DMS153 (cell line): ENCODE data around the gene RMND1.
"Not testable (repeated sequence)": the region's sequence is repeated elsewhere in the genome, so short reads cannot be mapped to it uniquely, and the experiment has no call there.

Experiments used
- DNase-seq: peaks from one replicate; lab custom pipeline; 2025; lab: John Stamatoyannopoulos, UW

The RMND1 gene

GRCh38 chr6:151451417-151451949, 443 bp downstream of the RMND1 start:
- no peak for DNase-seq

GRCh38 chr6:151450928-151451327, 998 bp downstream of the RMND1 start:
- DNase-seq: not testable (repeated sequence)

GRCh38 chr6:151448623-151449022, 3.3 kb downstream of the RMND1 start:
- DNase-seq: no peak

- no peak for DNase-seq
Observed at GRCh38 chr6:151447237-151447636, 4.7 kb downstream of the RMND1 start.

GRCh38 chr6:151445482-151445881, 6.4 kb downstream of the RMND1 start:
- no peak for DNase-seq

GRCh38 chr6:151443911-151444621, 7.9 kb downstream of the RMND1 start:
- DNase-seq: no peak

- DNase-seq: no peak
Observed at GRCh38 chr6:151443454-151443853, 8.5 kb downstream of the RMND1 start.

GRCh38 chr6:151442371-151442770, 9.6 kb downstream of the RMND1 start:
- no peak for DNase-seq

GRCh38 chr6:151441390-151442166, 10.3 kb downstream of the RMND1 start:
- DNase-seq: no peak

GRCh38 chr6:151440930-151441329, 11.0 kb downstream of the RMND1 start:
- DNase-seq: no peak

- DNase-seq: no peak
Observed at GRCh38 chr6:151440498-151440897, 11.4 kb downstream of the RMND1 start.

GRCh38 chr6:151437401-151437800, 14.5 kb downstream of the RMND1 start:
- no peak for DNase-seq

GRCh38 chr6:151436802-151437201, 15.1 kb downstream of the RMND1 start:
- DNase-seq: no peak

GRCh38 chr6:151436300-151436699, 15.6 kb downstream of the RMND1 start:
- DNase-seq: no peak

- DNase-seq: no peak
Observed at GRCh38 chr6:151434369-151434768, 17.6 kb downstream of the RMND1 start.

- no peak for DNase-seq
Observed at GRCh38 chr6:151432651-151433050, 19.3 kb downstream of the RMND1 start.

GRCh38 chr6:151431337-151431736, 20.6 kb downstream of the RMND1 start:
- no peak for DNase-seq

GRCh38 chr6:151430886-151431285, 21.0 kb downstream of the RMND1 start:
- no peak for DNase-seq

- DNase-seq: no peak
Observed at GRCh38 chr6:151428093-151428735, 23.7 kb downstream of the RMND1 start.

- DNase-seq: no peak
Observed at GRCh38 chr6:151425561-151425960, 26.4 kb downstream of the RMND1 start.

GRCh38 chr6:151422981-151423380, 28.9 kb downstream of the RMND1 start:
- DNase-seq: no peak

GRCh38 chr6:151417477-151417876, 34.4 kb downstream of the RMND1 start:
- no peak for DNase-seq
